Activated CD4-positive, alpha-beta T cell treated with anti-CD3 and anti-CD28 coated beads, Interleukin-2, amount 10 ng/mL, durations not matched to agents 24 days and 14 days (primary cell): Measurements from ENCODE around the gene MTHFD2. TPM values are rescaled to one million over a fixed set of nuclear protein-coding genes. Genes with fewer than 3 reads are reported as not detected.
A peak's percentile ranks its signal among the peaks of the same experiment; 100 is the strongest.
"Not testable (repeated sequence)": the region's sequence is repeated elsewhere in the genome, so short reads cannot be mapped to it uniquely, and the experiment has no call there.

Experiments used
- DNase-seq: peaks from one replicate; pipeline ENCODE4 v3.0.0; 2022
- H3K27ac Mint-ChIP-seq: one replicate; pipeline ENCODE4 v1.8.0; 2022; ENCODE audit warnings: mild to moderate bottlenecking, mixed read lengths
- H3K27me3 Mint-ChIP-seq: one replicate; pipeline ENCODE4 v1.8.0; 2022; ENCODE audit warnings: mixed read lengths
- H3K36me3 Mint-ChIP-seq: one replicate; pipeline ENCODE4 v1.8.0; 2022; ENCODE audit warnings: low read depth, mild to moderate bottlenecking, mixed read lengths
- H3K4me1 Mint-ChIP-seq: one replicate; pipeline ENCODE4 v1.8.0; 2021; ENCODE audit warnings: mixed read lengths
- H3K4me3 Mint-ChIP-seq: one replicate; pipeline ENCODE4 v1.8.0; 2022; ENCODE audit warnings: mild to moderate bottlenecking, moderate library complexity, mixed read lengths
- H3K9me3 Mint-ChIP-seq: one replicate; pipeline ENCODE4 v1.8.0; 2021; ENCODE audit warnings: mixed read lengths
- intact Hi-C: fragments of 100-400 bp; cut with micrococcal nuclease; formaldehyde crosslinking; loops from one replicate; pipeline ENCODE4 v1.15.1; 2023
- total RNA-seq: library from RNA; stranded (reverse); gene quantifications from 2 replicates; pipeline ENCODE4 v1.2.3, GENCODE V29; 2022

The MTHFD2 gene
- total RNA-seq, 1 donor from 2014 or later, result 418 TPM

DNA sequence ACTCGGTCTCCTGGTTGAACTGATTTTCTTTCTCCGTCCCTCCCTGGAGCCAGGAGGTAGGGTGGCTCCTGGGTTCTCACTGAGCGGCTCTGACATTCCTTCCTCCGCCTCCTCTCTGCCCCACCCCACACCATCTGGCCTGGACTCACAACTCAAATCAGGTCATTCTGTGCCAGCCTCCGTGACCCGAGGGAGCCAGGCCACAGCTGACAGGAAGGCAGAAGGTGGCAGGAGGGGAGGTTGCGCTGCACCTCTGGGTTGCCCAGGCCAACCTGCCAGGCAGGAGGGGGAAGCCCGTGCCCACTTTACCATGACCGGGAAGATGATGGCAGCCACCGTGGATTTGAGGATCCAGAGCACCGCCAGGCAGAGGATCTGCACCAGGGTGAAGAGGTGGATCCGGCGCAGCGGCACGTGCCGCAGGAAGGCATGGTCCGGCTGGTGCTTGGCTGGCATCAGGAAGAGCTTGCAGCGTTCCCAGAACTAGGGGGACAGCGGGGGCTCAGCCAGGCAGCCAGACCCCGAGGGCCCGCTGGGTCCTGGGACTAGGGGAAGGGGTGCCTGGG lies 28.3 kb downstream of the MTHFD2 start:
- H3K4me3 Mint-ChIP-seq, result no peak overlapping the region
- H3K9me3 Mint-ChIP-seq, result no peaks in the 10 kb centered on the region
- DNase-seq, result no peak
- intact Hi-C loops, result no loop called here
- H3K4me1 Mint-ChIP-seq, result peaks cover 2% of the 10 kb centered on the region
- no peak overlapping the region for H3K27ac Mint-ChIP-seq
- H3K27me3 Mint-ChIP-seq, result no peaks in the 10 kb centered on the region
- peaks cover 7% of the 10 kb centered on the region for H3K36me3 Mint-ChIP-seq

DNA sequence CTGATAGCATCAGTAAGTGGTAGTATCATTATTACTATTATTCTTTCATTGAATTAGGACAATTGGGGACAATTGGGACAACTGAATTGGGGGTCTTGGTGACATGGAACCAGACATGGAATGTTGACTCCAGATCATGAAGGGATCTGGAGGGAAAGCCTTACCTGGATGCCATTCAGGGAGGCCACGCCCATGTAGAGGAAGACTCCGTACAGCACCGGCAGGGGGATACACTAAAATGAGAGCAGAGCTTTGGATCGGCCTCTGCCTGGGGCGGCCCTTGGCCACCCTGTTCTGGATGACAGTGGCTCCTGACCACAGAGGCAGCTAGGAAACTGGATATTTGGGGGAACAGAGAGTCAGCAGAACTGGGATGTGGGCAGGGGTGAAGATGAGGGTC lies 29.2 kb downstream of the MTHFD2 start:
- intact Hi-C loops, result no loop called here
- peaks cover under 1% of the 10 kb centered on the region for H3K4me1 Mint-ChIP-seq
- H3K36me3 Mint-ChIP-seq, result peaks cover 7% of the 10 kb centered on the region
- H3K27ac Mint-ChIP-seq, result no peak overlapping the region
- no peak overlapping the region for H3K4me3 Mint-ChIP-seq
- H3K9me3 Mint-ChIP-seq, result no peaks in the 10 kb centered on the region
- DNase-seq, result no peak
- H3K27me3 Mint-ChIP-seq, result no peaks in the 10 kb centered on the region

DNA sequence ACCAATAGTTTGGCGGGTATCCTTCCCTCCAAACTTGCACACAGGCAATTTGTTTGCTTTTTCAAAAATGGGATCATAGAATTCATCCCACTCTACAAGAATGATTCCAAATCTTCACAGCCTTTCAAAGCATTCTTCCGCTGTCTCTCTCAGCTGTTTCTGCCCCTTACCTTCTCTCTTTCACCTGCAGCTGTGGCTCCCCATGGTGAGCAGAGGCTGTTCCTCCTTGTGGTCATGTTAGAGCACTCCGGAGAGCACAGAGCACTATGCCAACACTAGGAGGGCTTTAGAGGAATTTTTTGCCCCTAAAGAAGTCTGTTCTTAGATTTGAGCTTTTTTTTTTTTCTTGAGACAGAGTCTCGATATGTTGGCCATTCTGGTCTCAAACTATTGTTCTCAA lies 30.4 kb downstream of the MTHFD2 start:
- Mint-ChIP-seq H3K4me3 (no peak overlapping the region), H3K27ac (no peak overlapping the region), H3K36me3 (peaks cover 4% of the 10 kb centered on the region), H3K27me3 (no peaks in the 10 kb centered on the region), H3K9me3 (no peaks in the 10 kb centered on the region), H3K4me1 (no peaks in the 10 kb centered on the region)
- intact Hi-C loops, result no loop called here
- DNase-seq, result no peak

DNA sequence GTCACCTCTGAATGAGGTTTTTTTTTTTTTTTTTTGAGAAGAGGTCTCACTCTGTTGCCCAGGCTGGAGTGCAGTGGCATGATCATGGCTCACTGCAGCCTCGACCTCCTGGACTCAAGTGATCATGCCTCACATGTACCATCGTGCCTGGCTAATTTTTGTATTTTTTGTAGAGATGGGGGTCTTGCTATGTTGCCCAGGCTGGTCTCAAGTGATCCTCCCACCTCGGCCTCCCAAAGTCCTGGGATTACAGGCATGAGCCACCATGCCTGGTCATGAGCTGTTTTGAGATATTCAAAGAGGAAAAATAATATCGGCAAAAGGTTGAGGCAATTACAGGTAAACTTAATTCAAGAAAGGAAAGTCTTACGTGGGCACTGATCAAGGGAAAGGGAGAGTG lies 31.4 kb downstream of the MTHFD2 start:
- H3K9me3 Mint-ChIP-seq, intact Hi-C loops, H3K27ac Mint-ChIP-seq, DNase-seq, H3K27me3 Mint-ChIP-seq, H3K4me1 Mint-ChIP-seq, H3K4me3 Mint-ChIP-seq, H3K36me3 Mint-ChIP-seq: not testable (repeated sequence)

DNA sequence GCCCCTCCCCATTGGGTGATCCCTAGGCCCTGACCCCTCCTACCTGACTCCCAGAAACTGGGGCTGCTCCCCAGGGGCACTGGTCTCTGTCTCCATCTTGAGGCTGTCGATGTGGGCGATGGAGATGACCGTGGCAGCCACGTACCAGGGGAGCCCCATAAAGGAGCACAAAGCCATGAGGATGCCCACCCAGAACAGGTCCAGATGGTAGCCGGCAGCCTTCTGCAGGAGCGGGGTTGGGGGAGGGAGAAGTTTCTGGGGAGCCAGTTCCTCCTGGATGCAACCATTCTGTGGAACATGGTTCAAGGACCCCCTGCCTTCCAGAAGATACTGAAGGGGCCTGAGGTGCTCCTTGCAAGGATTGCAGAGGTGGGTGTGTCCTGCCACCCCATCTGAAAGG lies 34.0 kb downstream of the MTHFD2 start:
- H3K27me3 Mint-ChIP-seq, result no peaks in the 10 kb centered on the region
- no peak overlapping the region for H3K4me3 Mint-ChIP-seq
- intact Hi-C loops, result no loop called here
- H3K9me3 Mint-ChIP-seq, result no peaks in the 10 kb centered on the region
- H3K36me3 Mint-ChIP-seq, result no peaks in the 10 kb centered on the region
- H3K4me1 Mint-ChIP-seq, result peaks cover 4% of the 10 kb centered on the region
- no peak for DNase-seq
- no peak overlapping the region for H3K27ac Mint-ChIP-seq

DNA sequence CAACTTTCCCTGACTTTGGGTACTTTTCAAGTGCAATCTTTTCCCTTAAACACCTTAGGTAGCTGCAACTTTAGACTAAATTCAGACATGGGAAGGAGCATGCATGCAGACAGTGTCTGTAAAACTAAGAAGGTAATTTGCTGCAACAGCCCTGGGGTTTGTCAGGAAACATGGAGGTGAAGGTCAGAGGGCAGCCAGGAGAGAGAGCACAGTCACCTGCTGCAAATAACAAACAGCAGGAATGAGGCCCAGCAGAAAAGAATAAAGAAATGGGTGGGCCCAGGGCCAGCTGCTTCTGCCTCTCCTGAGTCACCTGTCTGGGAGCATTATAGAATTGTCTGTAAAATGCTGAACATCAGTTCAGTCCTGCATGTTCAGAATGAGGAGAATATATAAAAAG lies 35.2 kb downstream of the MTHFD2 start:
- no peaks in the 10 kb centered on the region for H3K36me3 Mint-ChIP-seq
- peaks cover 4% of the 10 kb centered on the region for H3K4me1 Mint-ChIP-seq
- peaks cover under 1% of the 10 kb centered on the region for H3K27me3 Mint-ChIP-seq
- no peaks in the 10 kb centered on the region for H3K9me3 Mint-ChIP-seq
- H3K27ac Mint-ChIP-seq, result no peak overlapping the region
- H3K4me3 Mint-ChIP-seq, result no peak overlapping the region
- DNase-seq, result no peak
- intact Hi-C loops, result no loop called here

DNA sequence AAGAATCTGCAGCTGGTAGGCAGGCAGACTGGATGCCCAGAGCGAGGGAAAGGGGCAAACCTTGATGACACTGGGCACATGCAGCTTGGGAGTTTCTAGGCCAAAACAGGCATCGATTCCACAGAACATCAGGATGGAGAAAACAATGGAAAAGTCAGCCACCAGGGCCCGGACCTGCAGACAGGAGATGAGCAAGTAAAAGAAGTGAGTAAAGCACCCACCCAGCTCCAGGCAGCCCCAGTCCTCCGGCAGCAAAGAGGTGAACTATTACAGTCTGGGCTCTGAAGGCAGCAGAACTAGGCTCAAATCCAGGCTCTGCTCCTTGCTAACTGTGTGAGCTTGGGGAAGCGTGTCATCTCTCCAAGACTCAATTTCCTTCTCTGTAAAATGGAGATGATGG lies 36.6 kb downstream of the MTHFD2 start:
- Mint-ChIP-seq H3K27me3 (peaks cover 3% of the 10 kb centered on the region), H3K9me3 (no peaks in the 10 kb centered on the region), H3K4me3 (no peak overlapping the region), H3K36me3 (no peaks in the 10 kb centered on the region), H3K27ac (no peak overlapping the region), H3K4me1 (peaks cover 4% of the 10 kb centered on the region)
- no peak for DNase-seq
- intact Hi-C loops, result no loop called here

DNA sequence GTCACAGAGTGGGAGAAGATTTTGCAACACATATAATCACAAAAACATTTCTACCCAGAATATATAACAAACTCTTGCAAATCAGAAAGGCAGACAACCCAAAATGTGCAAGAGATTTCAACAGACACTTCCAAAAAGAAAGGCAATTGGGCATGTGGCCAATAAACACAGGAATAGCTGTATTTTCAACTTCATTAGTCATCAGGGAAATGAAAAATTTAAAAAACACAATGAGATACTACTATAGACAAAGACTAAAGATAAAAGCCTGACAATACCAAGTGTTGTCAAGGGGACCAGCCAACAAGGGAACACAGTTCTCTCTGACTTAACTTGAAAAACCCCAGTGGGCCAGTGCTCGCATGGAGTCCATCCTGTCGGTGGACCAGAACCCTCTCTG lies 40.5 kb downstream of the MTHFD2 start:
- Mint-ChIP-seq H3K36me3 (no peaks in the 10 kb centered on the region), H3K4me1 (peaks cover 4% of the 10 kb centered on the region), H3K27ac (no peak overlapping the region), H3K27me3 (peaks cover 3% of the 10 kb centered on the region), H3K4me3 (no peak overlapping the region), H3K9me3 (no peaks in the 10 kb centered on the region)
- DNase-seq, result no peak
- intact Hi-C loops, result no loop called here

DNA sequence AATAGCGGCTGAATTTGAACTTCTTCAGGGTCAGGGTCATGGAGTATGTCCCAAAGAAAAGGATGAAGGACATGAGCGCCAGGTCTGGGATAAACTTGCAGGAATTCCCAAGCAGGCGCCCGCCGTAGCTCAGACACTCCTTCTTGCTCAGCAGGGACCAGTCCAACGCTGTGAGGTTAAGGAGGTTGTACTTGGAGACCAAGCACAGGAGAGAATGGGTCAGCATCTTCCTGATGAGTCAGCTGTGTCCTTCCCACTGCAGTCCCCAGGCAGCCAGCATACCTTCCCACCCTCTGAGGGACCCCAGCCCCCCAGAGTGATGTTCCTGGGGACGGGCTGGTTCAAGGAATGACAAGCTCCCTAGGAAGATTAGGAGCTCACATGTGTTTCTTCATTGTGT lies 40.9 kb downstream of the MTHFD2 start:
- no peak overlapping the region for H3K4me3 Mint-ChIP-seq
- H3K27ac Mint-ChIP-seq, result no peak overlapping the region
- intact Hi-C loops, result no loop called here
- no peaks in the 10 kb centered on the region for H3K36me3 Mint-ChIP-seq
- no peak for DNase-seq
- no peaks in the 10 kb centered on the region for H3K9me3 Mint-ChIP-seq
- peaks cover 3% of the 10 kb centered on the region for H3K27me3 Mint-ChIP-seq
- peaks cover 4% of the 10 kb centered on the region for H3K4me1 Mint-ChIP-seq

DNA sequence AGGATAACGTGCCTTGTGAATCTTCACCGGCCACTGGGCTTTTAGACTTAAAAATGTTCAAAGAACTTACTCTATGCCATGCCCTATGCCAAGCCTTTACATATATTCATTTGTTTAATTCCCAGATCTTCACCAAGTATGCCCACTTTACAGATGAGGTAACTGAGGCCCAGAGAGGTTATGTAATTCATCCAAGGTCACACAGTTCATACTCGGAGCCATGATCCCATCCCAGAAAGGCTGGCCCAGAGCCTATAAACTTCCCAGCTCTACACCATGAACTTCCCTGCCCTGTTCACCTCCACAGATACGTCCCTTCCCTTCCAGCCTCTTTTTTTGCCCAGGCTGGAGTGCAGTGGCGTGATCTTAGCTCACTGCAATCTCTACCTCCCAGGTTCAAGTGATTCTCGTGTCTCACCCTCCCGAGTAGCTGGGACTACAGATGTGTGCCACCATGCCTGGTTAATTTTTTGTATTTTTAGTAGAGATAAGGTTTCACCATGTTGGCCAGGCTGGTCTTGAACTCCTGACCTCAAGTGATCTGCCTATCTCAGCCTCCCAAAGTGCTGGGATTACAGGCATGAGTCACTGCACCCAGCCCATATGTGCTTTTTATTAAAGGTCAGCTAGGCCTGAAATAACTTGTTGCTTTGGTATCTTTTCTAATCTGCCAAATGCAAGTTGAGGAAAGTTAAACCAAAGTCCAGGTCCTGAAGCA lies 44.1 kb downstream of the MTHFD2 start:
- Mint-ChIP-seq H3K9me3 (no peaks in the 10 kb centered on the region), H3K4me3 (no peak overlapping the region), H3K4me1 (no peaks in the 10 kb centered on the region), H3K36me3 (no peaks in the 10 kb centered on the region), H3K27ac (no peak overlapping the region), H3K27me3 (peaks cover 3% of the 10 kb centered on the region)
- DNase-seq, result no peak
- intact Hi-C loops, result no loop called here

DNA sequence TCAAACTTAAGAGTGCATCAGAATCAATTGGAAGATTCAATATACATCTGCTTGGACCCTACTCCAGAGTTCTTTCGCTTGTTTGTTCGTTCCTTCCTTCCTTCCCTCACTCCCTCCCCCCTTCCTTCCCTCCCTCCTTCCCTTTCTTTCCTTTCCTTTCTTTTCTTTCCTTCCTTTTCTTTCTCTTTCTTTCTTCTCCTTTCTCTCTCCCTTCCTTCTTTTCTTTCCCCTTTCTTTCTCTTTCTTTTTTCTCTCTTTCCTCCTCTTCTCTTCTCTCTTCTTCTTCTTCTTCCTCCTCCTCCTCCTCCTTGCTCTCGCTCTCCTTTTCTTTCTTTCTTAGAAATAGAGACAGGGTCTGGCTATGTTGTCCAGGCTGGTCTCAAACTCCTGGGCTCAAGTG lies 45.9 kb downstream of the MTHFD2 start:
- H3K9me3 Mint-ChIP-seq, result no peaks in the 10 kb centered on the region
- no peak overlapping the region for H3K27ac Mint-ChIP-seq
- H3K4me3 Mint-ChIP-seq, result no peak overlapping the region
- intact Hi-C loops, result no loop called here
- H3K27me3 Mint-ChIP-seq, result no peaks in the 10 kb centered on the region
- no peaks in the 10 kb centered on the region for H3K36me3 Mint-ChIP-seq
- DNase-seq, result no peak
- peaks cover 1% of the 10 kb centered on the region for H3K4me1 Mint-ChIP-seq

DNA sequence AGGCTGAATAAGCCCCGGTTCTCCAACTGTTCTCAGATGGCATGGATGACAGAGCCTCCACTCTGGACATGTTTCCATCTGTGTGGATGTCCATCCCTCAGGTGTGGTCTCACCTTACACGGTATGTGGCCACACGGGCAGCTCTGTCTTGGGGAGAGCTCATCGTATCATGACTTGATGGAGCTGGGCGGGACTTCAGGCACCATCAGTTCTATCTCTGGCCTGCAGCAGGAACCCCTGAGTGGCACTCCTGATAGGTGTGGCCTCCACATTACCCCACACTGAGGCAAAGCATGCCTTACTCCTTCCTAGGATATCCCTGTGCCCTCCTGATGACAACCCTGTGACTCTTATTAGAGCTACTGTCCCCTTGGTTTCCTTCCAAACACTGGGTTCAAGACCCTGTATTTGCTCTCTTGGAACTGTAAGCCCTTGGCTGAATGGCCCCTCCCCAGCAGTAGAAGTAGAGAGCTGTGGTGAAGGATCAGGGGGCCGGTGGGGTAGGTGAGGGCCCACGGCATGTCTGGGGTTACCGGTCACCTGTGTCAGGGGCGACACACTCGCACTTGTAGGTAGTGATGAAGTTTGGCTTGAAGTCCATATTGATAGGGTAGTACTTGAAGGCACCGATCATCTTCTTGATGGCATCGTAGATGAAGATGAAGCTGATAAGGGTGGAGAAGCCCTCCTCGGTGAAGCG lies 48.2 kb downstream of the MTHFD2 start:
- no peak for DNase-seq
- H3K27me3 Mint-ChIP-seq, result no peaks in the 10 kb centered on the region
- intact Hi-C loops, result no loop called here
- peaks cover 5% of the 10 kb centered on the region for H3K4me1 Mint-ChIP-seq
- no peaks in the 10 kb centered on the region for H3K9me3 Mint-ChIP-seq
- H3K27ac Mint-ChIP-seq, result no peak overlapping the region
- no peaks in the 10 kb centered on the region for H3K36me3 Mint-ChIP-seq
- no peak overlapping the region for H3K4me3 Mint-ChIP-seq

DNA sequence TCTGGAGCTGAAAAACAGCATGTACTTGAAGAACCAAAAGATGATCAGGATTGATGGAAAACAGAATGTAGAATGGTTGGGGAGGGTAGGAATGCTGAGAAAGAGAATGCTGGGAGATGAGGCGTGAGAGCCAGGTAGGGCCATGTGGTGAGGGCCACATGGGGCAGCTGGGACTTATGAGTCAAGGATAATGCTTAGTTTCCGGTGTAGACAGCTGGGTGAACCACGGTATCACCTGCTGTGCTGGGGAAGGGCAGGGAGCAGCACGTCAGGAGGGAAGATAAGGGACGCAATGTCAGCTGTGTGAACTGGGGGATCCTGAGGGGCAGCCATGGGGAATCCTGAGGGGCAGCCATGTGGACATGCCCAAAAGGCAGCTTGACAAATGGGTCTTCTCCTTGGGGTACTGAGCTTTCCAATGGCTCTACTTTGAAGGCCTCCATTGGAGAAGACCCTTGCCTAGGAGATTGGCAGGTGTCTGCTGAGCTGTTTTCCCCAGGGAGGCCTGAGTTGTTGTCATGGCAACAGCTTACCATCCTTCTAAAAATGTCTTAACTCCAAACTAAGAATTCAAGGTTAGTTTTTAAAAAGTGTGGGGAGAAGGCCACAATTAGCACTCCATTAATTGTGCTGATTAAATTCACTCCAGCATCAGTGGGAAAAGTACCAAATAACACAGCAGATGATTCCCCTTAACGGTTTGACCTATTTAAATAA lies 51.1 kb downstream of the MTHFD2 start:
- Mint-ChIP-seq H3K27ac (peak overlapping the region; percentile 3), H3K4me3 (no peak overlapping the region), H3K4me1 (peaks cover 5% of the 10 kb centered on the region), H3K27me3 (no peaks in the 10 kb centered on the region), H3K9me3 (no peaks in the 10 kb centered on the region), H3K36me3 (no peaks in the 10 kb centered on the region)
- intact Hi-C loops, result loop anchor here (1.0 to 2.0 kb wide), 3 partner anchors 86 to 283 kb away; no protein-coding TSS in a partner anchor
- no peak for DNase-seq

DNA sequence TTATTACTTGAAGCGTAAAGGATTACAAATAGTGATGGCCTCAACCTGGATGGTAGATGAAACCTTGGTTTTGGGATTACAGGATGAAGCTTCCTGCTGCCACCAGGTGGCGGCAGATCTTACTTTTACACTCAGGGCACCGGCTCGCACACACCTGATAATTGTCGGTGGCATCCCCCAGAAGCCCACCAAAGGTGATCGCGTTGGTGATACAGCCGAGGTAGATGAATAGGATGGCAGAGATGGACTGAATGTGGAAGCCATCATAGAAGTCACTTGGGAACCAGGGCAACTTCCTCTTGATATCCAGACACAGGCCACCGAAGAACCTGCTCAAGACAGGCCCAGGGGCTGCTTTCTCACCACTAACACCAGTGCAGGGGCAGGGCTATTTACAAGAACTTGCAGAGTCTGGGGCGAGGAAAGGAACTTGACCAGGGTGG lies 51.8 kb downstream of the MTHFD2 start:
- H3K4me1 Mint-ChIP-seq, result peaks cover 5% of the 10 kb centered on the region
- intact Hi-C loops, result loop anchor here (1.0 to 2.0 kb wide), 3 partner anchors 85 to 283 kb away; no protein-coding TSS in a partner anchor
- no peaks in the 10 kb centered on the region for H3K9me3 Mint-ChIP-seq
- H3K4me3 Mint-ChIP-seq, result no peak overlapping the region
- no peak overlapping the region for H3K27ac Mint-ChIP-seq
- H3K27me3 Mint-ChIP-seq, result no peaks in the 10 kb centered on the region
- peak; percentile 85 for DNase-seq
- H3K36me3 Mint-ChIP-seq, result no peaks in the 10 kb centered on the region
